HG02798 (cell line): ENCODE results near the gene BICD2.
"Not testable (repeated sequence)": the region's sequence is repeated elsewhere in the genome, so short reads cannot be mapped to it uniquely, and the experiment has no call there.

Source experiments
- ATAC-seq: cut with Tn5 transposase; IDR thresholded peaks from one replicate; pipeline ENCODE4 v1.9.1; 2021; ENCODE audit warnings: mild to moderate bottlenecking; ENCODE audit not compliant: unreplicated experiment, poor library complexity

The BICD2 gene

GRCh38 chr9:92764381-92764987 is at the start of gene BICD2:
Gene BICD2 (minus strand): TSS chr9:92764833. CDS start chr9:92764744, 89 bp downstream.
- ATAC-seq = peak; percentile 97

- ATAC-seq = not testable (repeated sequence)
Measured at GRCh38 chr9:92809629-92810326, 45.1 kb upstream of the BICD2 start.

GRCh38 chr9:92808726-92809451 is 44.3 kb upstream of the BICD2 start:
- peak; percentile 47 for ATAC-seq

- ATAC-seq = no peak
Measured at GRCh38 chr9:92807757-92808725, 43.4 kb upstream of the BICD2 start.

- ATAC-seq = no peak
Measured at GRCh38 chr9:92807031-92807756, 42.6 kb upstream of the BICD2 start.

GRCh38 chr9:92804727-92805126 is 40.1 kb upstream of the BICD2 start:
- ATAC-seq = no peak

- no peak for ATAC-seq
Measured at GRCh38 chr9:92798358-92798757, 33.7 kb upstream of the BICD2 start.

- not testable (repeated sequence) for ATAC-seq
Measured at GRCh38 chr9:92796337-92796804, 31.7 kb upstream of the BICD2 start.

GRCh38 chr9:92795598-92796336 is 31.1 kb upstream of the BICD2 start:
- no peak for ATAC-seq

GRCh38 chr9:92795000-92795399 is 30.4 kb upstream of the BICD2 start:
- ATAC-seq = no peak

GRCh38 chr9:92794426-92794825 is 29.8 kb upstream of the BICD2 start:
- ATAC-seq = no peak

- peak; percentile 79 for ATAC-seq
Measured at GRCh38 chr9:92790542-92791527, 26.2 kb upstream of the BICD2 start.

- no peak for ATAC-seq
Measured at GRCh38 chr9:92786298-92786697, 21.7 kb upstream of the BICD2 start.

GRCh38 chr9:92781899-92782298 is 17.3 kb upstream of the BICD2 start:
- no peak for ATAC-seq

GRCh38 chr9:92780206-92780605 is 15.6 kb upstream of the BICD2 start:
- no peak for ATAC-seq

- no peak for ATAC-seq
Measured at GRCh38 chr9:92775466-92775865, 10.8 kb upstream of the BICD2 start.

- no peak for ATAC-seq
Measured at GRCh38 chr9:92774274-92774673, 9.6 kb upstream of the BICD2 start.

- no peak for ATAC-seq
Measured at GRCh38 chr9:92773810-92774209, 9.2 kb upstream of the BICD2 start.
